ENCODE data around the gene SYVN1. TPM values are rescaled to one million over a fixed set of nuclear protein-coding genes. Genes with fewer than 3 reads are reported as not detected.

Gene SYVN1
- total and polyA plus RNA-seq, 10 of the 15 experiments (the other 5 are each of a cell fraction or from before 2014, with no cell fraction given), result 0.79 to 63.6 (median 20.1) TPM

Small RNA genes lying within 50 kb of the gene (microRNA-seq; reads per million reads assigned to microRNA genes)
- 0.56 reads per million for gene MIR6751

Small RNA genes lying within 50 kb of the gene (small RNA-seq; reads per million reads assigned to genes)
- gene HIGD1AP10, result not detected
- not detected for gene PDCL2P2
- 0.27 reads per million for gene RNU2-23P

Other genes with a start within 250 kb of the SYVN1 start
Only the 7 nearest of the 23 such genes appear.
- 213 and 279 TPM in 2 replicates for gene VPS51, start 38.3 kb downstream of the SYVN1 start, total RNA-seq (2014; rRNA removed)
- 55.8 and 61.6 TPM in 2 replicates for gene VPS51, start 38.3 kb downstream of the SYVN1 start, total RNA-seq (2014; rRNA removed; fragmentation: Illumina TruSeq; extraction: Trizol)
- 130 and 140 TPM in 2 replicates for gene VPS51, start 38.3 kb downstream of the SYVN1 start, total RNA-seq (2021)
- 37.6 and 91.8 TPM in 2 replicates for gene VPS51, start 38.3 kb downstream of the SYVN1 start, polyA plus RNA-seq (2011; rRNA removed)
- gene VPS51, start 38.3 kb downstream of the SYVN1 start, polyA plus RNA-seq (2014; fragmentation: Illumina TruSeq; extraction: Trizol), result 8.9 and 25.1 TPM in 2 replicates
- 1 to 10 TPM; 1.5 to 8.6 TPM for gene VPS51, start 38.3 kb downstream of the SYVN1 start, polyA plus RNA-seq (2014; fragmentation: Nextera tagmentation; extraction: Ambion mirVana)
- gene VPS51, start 38.3 kb downstream of the SYVN1 start, polyA plus RNA-seq (2014; rRNA removed), result 123 and 185 TPM in 2 replicates
- gene VPS51, start 38.3 kb downstream of the SYVN1 start, polyA plus RNA-seq (2016; fragmentation: Nextera tagmentation; extraction: Ambion mirVana), result 10 to 100 TPM; 41.9 to 50.7 TPM
- gene TM7SF2, start 22.6 kb downstream of the SYVN1 start, total RNA-seq (2014; rRNA removed), result 29.6 and 32.8 TPM in 2 replicates
- 9.2 and 9.3 TPM in 2 replicates for gene TM7SF2, start 22.6 kb downstream of the SYVN1 start, total RNA-seq (2014; rRNA removed; fragmentation: Illumina TruSeq; extraction: Trizol)
- gene TM7SF2, start 22.6 kb downstream of the SYVN1 start, total RNA-seq (2021), result 30.2 and 31.2 TPM in 2 replicates
- gene TM7SF2, start 22.6 kb downstream of the SYVN1 start, polyA plus RNA-seq (2011; rRNA removed), result 4.8 and 11.0 TPM in 2 replicates
- 4.3 and 11.3 TPM in 2 replicates for gene TM7SF2, start 22.6 kb downstream of the SYVN1 start, polyA plus RNA-seq (2014; fragmentation: Illumina TruSeq; extraction: Trizol)
- gene TM7SF2, start 22.6 kb downstream of the SYVN1 start, polyA plus RNA-seq (2014; fragmentation: Nextera tagmentation; extraction: Ambion mirVana), result 1 to 10 TPM in 1 of 2 experiments, under 1 TPM in 1; 0.52 to 2.9 TPM
- 37.9 and 38.2 TPM in 2 replicates for gene TM7SF2, start 22.6 kb downstream of the SYVN1 start, polyA plus RNA-seq (2014; rRNA removed)
- gene TM7SF2, start 22.6 kb downstream of the SYVN1 start, polyA plus RNA-seq (2016; fragmentation: Nextera tagmentation; extraction: Ambion mirVana), result 10 to 100 TPM; 47.4 to 57.7 TPM
- gene ZNHIT2, start 16.8 kb downstream of the SYVN1 start, total RNA-seq (2014; rRNA removed), result 12.9 and 20.4 TPM in 2 replicates
- 1.3 and 2.0 TPM in 2 replicates for gene ZNHIT2, start 16.8 kb downstream of the SYVN1 start, total RNA-seq (2014; rRNA removed; fragmentation: Illumina TruSeq; extraction: Trizol)
- gene ZNHIT2, start 16.8 kb downstream of the SYVN1 start, total RNA-seq (2021), result 15.5 TPM in 2 replicates
- gene ZNHIT2, start 16.8 kb downstream of the SYVN1 start, polyA plus RNA-seq (2011; rRNA removed), result 0.27 and 0.88 TPM in 2 replicates
- gene ZNHIT2, start 16.8 kb downstream of the SYVN1 start, polyA plus RNA-seq (2014; fragmentation: Illumina TruSeq; extraction: Trizol), result 0.24 TPM in 1 of 2 replicates, not detected in the other
- gene ZNHIT2, start 16.8 kb downstream of the SYVN1 start, polyA plus RNA-seq (2014; fragmentation: Nextera tagmentation; extraction: Ambion mirVana), result under 1 TPM in 1 of 2 experiments, not detected in 1; 0.40 TPM
- gene ZNHIT2, start 16.8 kb downstream of the SYVN1 start, polyA plus RNA-seq (2014; rRNA removed), result 15.5 and 18.3 TPM in 2 replicates
- 10 to 100 TPM; 17.8 to 18.7 TPM for gene ZNHIT2, start 16.8 kb downstream of the SYVN1 start, polyA plus RNA-seq (2016; fragmentation: Nextera tagmentation; extraction: Ambion mirVana)
- 1,083 and 1,263 TPM in 2 replicates for gene FAU, start 12.4 kb downstream of the SYVN1 start, total RNA-seq (2014; rRNA removed)
- 948 and 983 TPM in 2 replicates for gene FAU, start 12.4 kb downstream of the SYVN1 start, total RNA-seq (2014; rRNA removed; fragmentation: Illumina TruSeq; extraction: Trizol)
- gene FAU, start 12.4 kb downstream of the SYVN1 start, total RNA-seq (2021), result 1,347 and 1,414 TPM in 2 replicates
- 583 and 615 TPM in 2 replicates for gene FAU, start 12.4 kb downstream of the SYVN1 start, polyA plus RNA-seq (2011; rRNA removed)
- gene FAU, start 12.4 kb downstream of the SYVN1 start, polyA plus RNA-seq (2014; fragmentation: Illumina TruSeq; extraction: Trizol), result 129 and 706 TPM in 2 replicates
- 100 to 1,000 TPM; 332 to 611 TPM for gene FAU, start 12.4 kb downstream of the SYVN1 start, polyA plus RNA-seq (2014; fragmentation: Nextera tagmentation; extraction: Ambion mirVana)
- gene FAU, start 12.4 kb downstream of the SYVN1 start, polyA plus RNA-seq (2014; rRNA removed), result 1,208 and 1,582 TPM in 2 replicates
- 1,000 to 10,000 TPM in 1 of 2 experiments, 100 to 1,000 TPM in 1; 997 to 1,103 TPM for gene FAU, start 12.4 kb downstream of the SYVN1 start, polyA plus RNA-seq (2016; fragmentation: Nextera tagmentation; extraction: Ambion mirVana)
- 92.8 and 116 TPM in 2 replicates for gene MRPL49, start 12.2 kb downstream of the SYVN1 start, total RNA-seq (2014; rRNA removed)
- gene MRPL49, start 12.2 kb downstream of the SYVN1 start, total RNA-seq (2014; rRNA removed; fragmentation: Illumina TruSeq; extraction: Trizol), result 50.2 and 54.6 TPM in 2 replicates
- 63.5 and 64.2 TPM in 2 replicates for gene MRPL49, start 12.2 kb downstream of the SYVN1 start, total RNA-seq (2021)
- 36.4 and 63.2 TPM in 2 replicates for gene MRPL49, start 12.2 kb downstream of the SYVN1 start, polyA plus RNA-seq (2011; rRNA removed)
- gene MRPL49, start 12.2 kb downstream of the SYVN1 start, polyA plus RNA-seq (2014; fragmentation: Illumina TruSeq; extraction: Trizol), result 62.3 and 79.9 TPM in 2 replicates
- gene MRPL49, start 12.2 kb downstream of the SYVN1 start, polyA plus RNA-seq (2014; fragmentation: Nextera tagmentation; extraction: Ambion mirVana), result 10 to 100 TPM; 42.0 to 49.8 TPM
- 82.4 and 87.9 TPM in 2 replicates for gene MRPL49, start 12.2 kb downstream of the SYVN1 start, polyA plus RNA-seq (2014; rRNA removed)
- 100 to 1,000 TPM; 103 to 106 TPM for gene MRPL49, start 12.2 kb downstream of the SYVN1 start, polyA plus RNA-seq (2016; fragmentation: Nextera tagmentation; extraction: Ambion mirVana)
- not detected in 2 replicates for gene SPDYC, start 35.7 kb upstream of the SYVN1 start, total RNA-seq (2014; rRNA removed)
- gene SPDYC, start 35.7 kb upstream of the SYVN1 start, total RNA-seq (2014; rRNA removed; fragmentation: Illumina TruSeq; extraction: Trizol), result not detected in 2 replicates
- not detected in 2 replicates for gene SPDYC, start 35.7 kb upstream of the SYVN1 start, total RNA-seq (2021)
- not detected in 2 replicates for gene SPDYC, start 35.7 kb upstream of the SYVN1 start, polyA plus RNA-seq (2011; rRNA removed)
- not detected in 2 replicates for gene SPDYC, start 35.7 kb upstream of the SYVN1 start, polyA plus RNA-seq (2014; fragmentation: Illumina TruSeq; extraction: Trizol)
- gene SPDYC, start 35.7 kb upstream of the SYVN1 start, polyA plus RNA-seq (2014; fragmentation: Nextera tagmentation; extraction: Ambion mirVana), result not detected
- gene SPDYC, start 35.7 kb upstream of the SYVN1 start, polyA plus RNA-seq (2014; rRNA removed), result not detected in 2 replicates
- gene SPDYC, start 35.7 kb upstream of the SYVN1 start, polyA plus RNA-seq (2016; fragmentation: Nextera tagmentation; extraction: Ambion mirVana), result not detected
- gene CAPN1, start 47.4 kb upstream of the SYVN1 start, total RNA-seq (2014; rRNA removed), result 67.1 and 78.0 TPM in 2 replicates
- 27.4 and 33.0 TPM in 2 replicates for gene CAPN1, start 47.4 kb upstream of the SYVN1 start, total RNA-seq (2014; rRNA removed; fragmentation: Illumina TruSeq; extraction: Trizol)
- gene CAPN1, start 47.4 kb upstream of the SYVN1 start, total RNA-seq (2021), result 167 and 186 TPM in 2 replicates
- gene CAPN1, start 47.4 kb upstream of the SYVN1 start, polyA plus RNA-seq (2011; rRNA removed), result 24.2 and 68.4 TPM in 2 replicates
- 23.6 and 76.6 TPM in 2 replicates for gene CAPN1, start 47.4 kb upstream of the SYVN1 start, polyA plus RNA-seq (2014; fragmentation: Illumina TruSeq; extraction: Trizol)
- 1 to 10 TPM; 2.2 to 7.9 TPM for gene CAPN1, start 47.4 kb upstream of the SYVN1 start, polyA plus RNA-seq (2014; fragmentation: Nextera tagmentation; extraction: Ambion mirVana)
- gene CAPN1, start 47.4 kb upstream of the SYVN1 start, polyA plus RNA-seq (2014; rRNA removed), result 100 and 112 TPM in 2 replicates
- 100 to 1,000 TPM; 103 to 104 TPM for gene CAPN1, start 47.4 kb upstream of the SYVN1 start, polyA plus RNA-seq (2016; fragmentation: Nextera tagmentation; extraction: Ambion mirVana)